Activated CD8-positive, alpha-beta memory T cell treated with anti-CD3 and anti-CD28 coated beads for 24 hours (primary cell): ENCODE measurements around the gene STK24.
"Not testable (repeated sequence)": the region's sequence is repeated elsewhere in the genome, so short reads cannot be mapped to it uniquely, and the experiment has no call there.

Experiments
- DNase-seq: peaks from one replicate; pipeline ENCODE4 v3.0.0-alpha.2; 2020

Gene STK24

GRCh38 chr13:98576963-98577835, at the start of gene STK24:
STK24 (minus strand) TSS chr13:98577107; CDS start chr13:98576786, 321 bp downstream.
- DNase-seq, result peak; percentile 85

GRCh38 chr13:98626298-98626935, 49.5 kb upstream of the STK24 start:
- DNase-seq, result no peak

- DNase-seq, result peak; percentile 13
Observed at GRCh38 chr13:98624589-98624988, 47.7 kb upstream of the STK24 start.

- no peak for DNase-seq
Observed at GRCh38 chr13:98622931-98623331, 46.0 kb upstream of the STK24 start.

- peak; percentile 1 for DNase-seq
Observed at GRCh38 chr13:98619556-98619955, 42.6 kb upstream of the STK24 start.

- DNase-seq, result not testable (repeated sequence)
Observed at GRCh38 chr13:98615595-98615994, 38.7 kb upstream of the STK24 start.

GRCh38 chr13:98613591-98613990, 36.7 kb upstream of the STK24 start:
- DNase-seq, result no peak

GRCh38 chr13:98609756-98610155, 32.8 kb upstream of the STK24 start:
- peak; percentile 13 for DNase-seq

GRCh38 chr13:98606296-98606695, 29.4 kb upstream of the STK24 start:
- no peak for DNase-seq

- DNase-seq, result no peak
Observed at GRCh38 chr13:98599502-98600328, 22.8 kb upstream of the STK24 start.

- no peak for DNase-seq
Observed at GRCh38 chr13:98598043-98598442, 21.1 kb upstream of the STK24 start.

- no peak for DNase-seq
Observed at GRCh38 chr13:98595134-98595533, 18.2 kb upstream of the STK24 start.

GRCh38 chr13:98592362-98592732, 15.4 kb upstream of the STK24 start:
- no peak for DNase-seq

GRCh38 chr13:98591721-98592361, 14.9 kb upstream of the STK24 start:
- no peak for DNase-seq

GRCh38 chr13:98590471-98590870, 13.6 kb upstream of the STK24 start:
- DNase-seq, result not testable (repeated sequence)

- DNase-seq, result not testable (repeated sequence)
Observed at GRCh38 chr13:98589516-98589915, 12.6 kb upstream of the STK24 start.

- DNase-seq, result no peak
Observed at GRCh38 chr13:98586400-98587345, 9.8 kb upstream of the STK24 start.

GRCh38 chr13:98585946-98586345, 9.0 kb upstream of the STK24 start:
- no peak for DNase-seq

GRCh38 chr13:98585398-98585754, 8.5 kb upstream of the STK24 start:
- DNase-seq, result no peak

GRCh38 chr13:98584668-98585397, 7.9 kb upstream of the STK24 start:
- no peak for DNase-seq

GRCh38 chr13:98582947-98583346, 6.0 kb upstream of the STK24 start:
- no peak for DNase-seq
